ENCODE results near the gene OSTM1. TPM values are rescaled to one million over a fixed set of nuclear protein-coding genes. Genes with fewer than 3 reads are reported as not detected.

OSTM1 gene
- total and polyA plus RNA-seq, 2 of the 13 experiments (the other 11 are each of a cell fraction or from before 2014, with no cell fraction given) = 8.7 to 20.5 TPM

- CTCF ChIA-PET (ENCODE audit: low intra/inter-chr PET ratio, low total read pairs) = no interaction called here
- intact Hi-C loops (cut with micrococcal nuclease; ENCODE audit: unreplicated experiment) = no loop called here
These were observed 46.9 kb downstream of the OSTM1 start for GRCh38 chr6:108027594-108027993.

GRCh38 chr6:108027056-108027455, 47.5 kb downstream of the OSTM1 start:
- BruUV-seq (replicated peaks) = no TSS peak
- no peak overlapping the region for H3K4me3 ChIP-seq (replicated peaks in 1 of 3; ENCODE audit: insufficient read depth in 1 of 3, low read depth in 2 of 3, low read length in 3 of 3)
- FAIRE-seq (no peak), ATAC-seq (no peak), DNase-seq (ENCODE audit: low spot score) (no peak)
- H3K9ac ChIP-seq (ENCODE audit: insufficient read depth, low read depth, low read length) = no peak overlapping the region
- H2AFZ ChIP-seq (ENCODE audit: low read length) = no peak overlapping the region
- no peaks in the 10 kb centered on the region for H3K27me3 ChIP-seq (ENCODE audit: control insufficient read depth in 1 of 2, insufficient read depth in 2 of 2, low read length in 2 of 2)
- H3K4me1 ChIP-seq (ENCODE audit: insufficient read depth, low read length) = peaks cover 27% of the 10 kb centered on the region
- H3K36me3 ChIP-seq (replicated peaks in 1 of 2; ENCODE audit: control insufficient read depth in 1 of 2, insufficient read depth in 2 of 2, low read length in 2 of 2) = no peaks in the 10 kb centered on the region
- 80% methylated on average over 3 of the region's 3 CpGs for WGBS (ENCODE audit: low lambda C conversion rate)
- no peaks in the 10 kb centered on the region for H4K20me1 ChIP-seq (ENCODE audit: insufficient read depth, low read length)
- ChIA-PET POLR2A (no interaction called here), CTCF (ENCODE audit: low intra/inter-chr PET ratio, low total read pairs) (no interaction called here)
- H3K79me2 ChIP-seq (ENCODE audit: insufficient read depth, low read length) = no peaks in the 10 kb centered on the region
- H3K9me3 ChIP-seq (ENCODE audit: low read length) = no peaks in the 10 kb centered on the region
- intact Hi-C loops (cut with micrococcal nuclease; ENCODE audit: unreplicated experiment) = no loop called here
- no peak overlapping the region for H3K4me2 ChIP-seq (ENCODE audit: low read depth, low read length)
- in situ Hi-C loops (cut with HindIII; ENCODE audit: extremely low pct_ligation_motif_present, low pct_unique_long_range_greater_than_20kb) = no loop called here
- H3K27ac ChIP-seq (ENCODE audit: extremely low read length, insufficient read depth, low read length) = no peak overlapping the region
- TF ChIP-seq ZNF3 (CRISPR knock-in tag; IDR thresholded peaks at IDR 0.05) (no peak), STAG1 (CRISPR knock-in tag; IDR thresholded peaks at IDR 0.05) (no peak), ZNF749 (CRISPR knock-in tag; IDR thresholded peaks at IDR 0.05; ENCODE audit: borderline replicate concordance) (no peak), CC2D1A (CRISPR knock-in tag; IDR thresholded peaks at IDR 0.05) (no peak), ATF5 (CRISPR knock-in tag; IDR thresholded peaks at IDR 0.05; ENCODE audit: low read depth) (no peak), ZNF782 (CRISPR knock-in tag; IDR thresholded peaks at IDR 0.05; ENCODE audit: borderline replicate concordance) (no peak), GLI4 (CRISPR knock-in tag; IDR thresholded peaks at IDR 0.05; ENCODE audit: borderline replicate concordance) (no peak), ZSCAN31 (CRISPR knock-in tag; IDR thresholded peaks at IDR 0.05; ENCODE audit: low read depth) (no peak), ZNF136 (CRISPR knock-in tag; IDR thresholded peaks at IDR 0.05; ENCODE audit: low read depth) (no peak)
- TF ChIP-seq, protein P1, sequence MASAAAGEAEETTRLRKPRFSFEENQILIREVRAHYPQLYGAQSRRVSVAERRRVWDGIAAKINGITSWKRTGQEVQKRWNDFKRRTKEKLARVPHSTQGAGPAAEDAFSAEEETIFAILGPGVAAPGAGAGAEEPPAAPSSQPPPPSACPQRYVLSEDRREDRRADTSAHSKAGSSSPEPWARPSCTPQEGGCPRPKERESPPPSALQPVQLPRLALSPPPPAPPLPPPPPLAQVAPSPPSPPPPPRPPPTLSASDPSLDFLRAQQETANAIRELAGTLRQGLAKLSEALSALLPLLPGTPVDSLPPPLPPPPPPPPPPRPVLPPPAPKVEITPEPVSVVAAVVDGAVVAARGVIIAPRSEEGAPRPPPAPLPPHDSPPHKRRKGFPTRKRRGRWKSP (CRISPR knock-in tag; IDR thresholded peaks at IDR 0.05) = no peak

More at GRCh38 chr6:108027594-108027993, 46.9 kb downstream of the OSTM1 start:
- Histone ChIP-seq H4K20me1 (ENCODE audit: insufficient read depth, low read length) (no peaks in the 10 kb centered on the region), H3K4me1 (ENCODE audit: insufficient read depth, low read length) (peaks cover 27% of the 10 kb centered on the region), H3K36me3 (replicated peaks in 1 of 2; ENCODE audit: control insufficient read depth in 1 of 2, insufficient read depth in 2 of 2, low read length in 2 of 2) (no peaks in the 10 kb centered on the region), H3K4me3 (replicated peaks in 1 of 3; ENCODE audit: insufficient read depth in 1 of 3, low read depth in 2 of 3, low read length in 3 of 3) (no peak overlapping the region), H3K27ac (ENCODE audit: extremely low read length, insufficient read depth, low read length) (no peak overlapping the region), H2AFZ (ENCODE audit: low read length) (no peak overlapping the region), H3K4me2 (ENCODE audit: low read depth, low read length) (no peak overlapping the region), H3K9me3 (ENCODE audit: low read length) (no peaks in the 10 kb centered on the region), H3K79me2 (ENCODE audit: insufficient read depth, low read length) (no peaks in the 10 kb centered on the region), H3K27me3 (ENCODE audit: control insufficient read depth in 1 of 2, insufficient read depth in 2 of 2, low read length in 2 of 2) (no peaks in the 10 kb centered on the region), H3K9ac (ENCODE audit: insufficient read depth, low read depth, low read length) (no peak overlapping the region)
- no TSS peak for BruUV-seq (replicated peaks)
- POLR2A ChIA-PET = no interaction called here
- no peak for DNase-seq (ENCODE audit: low spot score)
- in situ Hi-C loops (cut with HindIII; ENCODE audit: extremely low pct_ligation_motif_present, low pct_unique_long_range_greater_than_20kb) = no loop called here
- no peak for TF ChIP-seq GABPA (IDR thresholded peaks at IDR 0.05; ENCODE audit: low read depth, low read length)
- no peak for TF ChIP-seq GABPA (CRISPR knock-in tag; IDR thresholded peaks at IDR 0.05; ENCODE audit: low read depth)
- no peak for TF ChIP-seq MED1 (CRISPR knock-in tag; IDR thresholded peaks at IDR 0.05)
- TF ChIP-seq POGK (CRISPR knock-in tag; conservative IDR thresholded peaks at IDR 0.05) = no peak
- no peak for TF ChIP-seq FOXJ3 (CRISPR knock-in tag; IDR thresholded peaks at IDR 0.05; ENCODE audit: borderline replicate concordance)
- TF ChIP-seq RFX5 (IDR thresholded peaks at IDR 0.05; ENCODE audit: low read depth, low read length) = no peak
- TF ChIP-seq TOPORS (CRISPR knock-in tag; IDR thresholded peaks at IDR 0.05) = no peak
- TF ChIP-seq MZF1 (CRISPR knock-in tag; IDR thresholded peaks at IDR 0.05; ENCODE audit: borderline replicate concordance) = no peak
- TF ChIP-seq ZNF780A (CRISPR knock-in tag; IDR thresholded peaks at IDR 0.05) = no peak
- ATAC-seq = no peak
- no peak for FAIRE-seq
- WGBS (ENCODE audit: low lambda C conversion rate) = 59% methylated on average over 3 of the region's 3 CpGs
